ENCODE data around the gene PSMG3.
"Not testable (repeated sequence)": the region's sequence is repeated elsewhere in the genome, so short reads cannot be mapped to it uniquely, and the experiment has no call there.

Gene PSMG3

GRCh38 chr7:1597066-1597760, 27.4 kb upstream of the PSMG3 start:
- no peak for DNase-seq (ENCODE audit: low read depth in 2 of 2, low spot score in 1 of 2)

GRCh38 chr7:1596181-1597043, 26.6 kb upstream of the PSMG3 start:
- DNase-seq (ENCODE audit: low read depth in 2 of 2, low spot score in 1 of 2): no peak

GRCh38 chr7:1595636-1596035, 25.8 kb upstream of the PSMG3 start:
- DNase-seq (ENCODE audit: low read depth in 2 of 2, low spot score in 1 of 2): no peak

DNA sequence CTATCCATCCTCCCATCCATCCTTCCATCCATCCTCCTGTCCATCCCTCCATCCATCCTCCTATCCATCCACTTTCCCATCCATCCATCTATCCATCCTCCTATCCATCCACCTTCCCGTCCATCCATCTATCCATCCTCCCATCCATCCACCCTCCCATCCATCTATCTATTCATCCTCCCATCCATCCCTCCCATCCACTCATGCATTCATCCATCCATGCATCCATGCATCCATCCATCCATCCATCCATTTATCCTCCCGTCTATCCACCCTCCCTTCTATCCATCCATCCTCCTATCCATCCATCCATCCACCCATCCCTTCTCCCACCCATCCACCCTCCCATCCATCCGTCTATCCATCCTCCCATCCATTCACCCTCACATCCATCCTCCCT, 25.2 kb upstream of the PSMG3 start:
- no peak for DNase-seq (ENCODE audit: low read depth in 2 of 2, low spot score in 1 of 2)

DNA sequence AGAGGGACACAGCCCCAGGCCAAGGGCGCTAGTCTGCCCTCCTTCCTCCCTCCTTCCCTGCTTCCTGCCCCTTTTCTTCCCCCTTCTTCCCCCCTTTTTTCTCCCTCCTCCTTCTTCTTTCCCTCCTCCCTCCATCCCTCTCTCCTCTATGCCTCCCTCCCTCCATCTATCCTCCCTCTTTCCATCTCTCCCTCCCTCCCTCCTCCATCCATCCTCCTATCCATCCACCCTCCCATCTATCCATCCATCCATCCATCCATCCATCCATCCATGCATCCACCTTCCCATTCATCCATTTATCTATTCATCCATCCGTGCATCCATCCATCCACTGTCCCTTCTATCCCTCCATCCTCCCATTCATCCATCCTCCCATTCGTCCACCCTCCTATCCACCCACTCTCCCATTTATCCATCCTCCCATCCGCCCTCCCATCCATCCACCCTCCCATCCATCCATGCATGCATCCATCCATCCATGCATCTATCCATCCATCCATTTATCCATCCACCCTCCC, 24.1 kb upstream of the PSMG3 start:
- DNase-seq (ENCODE audit: low read depth in 2 of 2, low spot score in 1 of 2): no peak

DNA sequence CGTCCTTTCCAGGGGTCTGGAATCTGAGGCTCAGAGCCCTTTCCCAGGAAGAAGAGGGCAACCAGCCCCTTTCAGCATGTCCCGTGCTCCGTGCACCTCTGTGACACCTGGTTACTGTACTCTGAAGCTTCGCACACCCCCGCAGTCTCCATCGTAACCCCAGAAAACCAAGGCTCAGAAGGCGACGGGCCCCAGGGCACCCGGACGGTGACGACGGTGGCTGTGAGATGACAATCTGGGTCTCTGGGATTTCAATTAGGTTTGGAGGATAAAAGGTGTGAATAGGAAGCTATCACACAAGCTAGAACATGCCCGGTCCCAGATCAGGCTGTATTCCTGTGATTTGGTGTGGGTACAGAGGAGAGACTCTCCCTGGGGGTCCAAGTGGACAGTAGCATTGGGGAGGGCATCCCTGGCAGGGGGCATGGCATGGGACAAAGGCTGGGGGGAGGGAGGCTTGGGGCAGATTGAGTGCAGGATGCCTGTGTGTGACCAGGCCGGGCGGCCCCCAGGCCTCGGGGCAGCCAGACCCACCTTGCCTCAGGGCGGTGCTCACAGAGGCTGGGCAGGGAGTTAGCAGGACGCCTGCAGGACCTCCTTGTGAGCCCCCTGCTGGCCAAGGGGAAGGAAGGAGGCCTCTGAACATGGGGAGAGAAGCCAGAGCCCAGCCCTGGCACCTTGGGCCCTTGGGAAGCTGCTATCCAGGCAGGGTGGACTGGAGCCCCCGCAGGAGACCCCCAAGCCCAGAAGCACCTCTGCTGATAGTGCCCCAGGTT, 23.4 kb upstream of the PSMG3 start:
- no peak for DNase-seq (ENCODE audit: low read depth in 2 of 2, low spot score in 1 of 2)

- no peak for DNase-seq (ENCODE audit: low read depth in 2 of 2, low spot score in 1 of 2)
These were observed 22.6 kb upstream of the PSMG3 start for GRCh38 chr7:1592299-1592871.

DNA sequence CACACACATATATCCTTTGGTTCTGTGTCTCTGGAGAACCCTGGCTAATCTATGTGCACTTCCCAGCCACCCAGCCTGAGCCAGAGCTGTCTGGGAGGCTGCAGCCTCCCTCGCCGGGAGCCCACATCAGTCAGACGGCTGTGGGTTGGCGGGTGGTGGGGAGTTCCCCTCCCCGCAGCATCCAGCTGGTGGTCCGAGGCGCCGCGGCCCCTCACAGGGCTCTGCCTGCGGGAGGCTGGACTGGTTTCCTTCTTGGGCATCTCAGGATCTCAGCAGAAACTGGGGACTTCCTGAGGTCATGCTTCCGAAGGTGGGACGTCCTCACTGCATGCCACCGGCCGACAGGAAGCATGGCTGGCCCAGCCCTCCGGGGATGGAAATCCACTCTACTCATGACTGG, 22.0 kb upstream of the PSMG3 start:
- no peak for DNase-seq (ENCODE audit: low read depth in 2 of 2, low spot score in 1 of 2)

- DNase-seq (ENCODE audit: low read depth in 2 of 2, low spot score in 1 of 2): no peak
These were observed 21.6 kb upstream of the PSMG3 start for GRCh38 chr7:1591396-1591795.

DNA sequence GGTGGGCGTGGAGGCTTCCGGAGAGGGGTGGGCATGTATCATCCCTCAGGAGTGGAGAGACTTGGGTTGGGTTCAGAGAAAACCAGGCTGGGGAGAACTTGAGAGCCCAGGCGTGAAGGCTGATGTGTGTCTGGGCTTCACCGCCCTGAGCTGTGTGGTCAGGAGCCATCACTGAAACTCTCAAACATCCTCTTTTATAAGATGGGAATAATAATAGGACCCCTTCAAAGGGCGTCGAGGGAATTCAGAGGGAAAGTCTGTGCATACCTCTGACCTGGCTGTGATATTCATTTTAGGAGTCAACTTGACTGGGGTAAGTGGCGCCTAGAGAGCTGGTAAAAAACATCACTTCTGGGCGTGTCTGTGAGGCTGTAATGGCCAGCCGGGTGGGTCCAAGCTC, 21.1 kb upstream of the PSMG3 start:
- no peak for DNase-seq (ENCODE audit: low read depth in 2 of 2, low spot score in 1 of 2)

DNA sequence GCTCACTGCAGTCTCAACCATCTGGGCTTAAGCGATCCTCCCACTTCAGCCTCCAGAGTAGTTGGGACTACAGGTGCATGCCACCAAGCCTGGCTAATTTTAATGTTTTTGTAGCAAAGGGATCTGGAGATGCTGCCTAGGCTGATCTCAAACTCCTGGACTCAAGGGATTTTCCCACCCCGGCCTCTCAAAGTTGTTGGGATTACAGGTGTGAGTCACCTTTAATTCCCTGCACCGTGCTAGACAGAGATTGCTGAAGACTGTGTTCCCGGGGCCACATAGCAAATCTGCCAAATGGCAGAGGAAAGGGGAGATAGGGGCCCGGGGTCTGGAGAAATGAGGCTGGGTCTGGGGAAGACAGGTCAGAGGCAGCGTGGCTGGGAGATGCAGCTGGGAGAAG, 20.6 kb upstream of the PSMG3 start:
- DNase-seq (ENCODE audit: low read depth in 2 of 2, low spot score in 1 of 2): no peak

- DNase-seq (ENCODE audit: low read depth in 2 of 2, low spot score in 1 of 2): no peak
These were observed 19.1 kb upstream of the PSMG3 start for GRCh38 chr7:1588978-1589377.

DNA sequence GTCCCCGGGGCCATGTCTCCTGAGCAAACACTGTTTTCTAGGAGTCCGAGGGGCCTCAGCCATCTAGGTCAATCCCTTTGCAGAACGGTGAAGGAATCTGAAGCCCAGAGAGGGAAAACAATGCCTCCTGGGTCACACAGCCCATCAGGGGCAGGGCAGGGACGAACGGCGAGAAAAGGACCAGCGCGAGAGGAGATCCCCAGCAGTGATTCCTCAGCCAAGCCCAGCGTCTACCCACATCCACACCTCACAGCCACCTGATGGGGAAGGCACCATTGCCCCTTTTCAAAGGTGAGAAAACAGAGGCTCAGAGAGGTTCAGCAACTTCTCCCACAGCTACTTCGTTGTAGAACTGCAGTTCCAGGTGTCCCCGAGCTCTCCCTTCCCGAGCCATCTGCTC, 17.9 kb upstream of the PSMG3 start:
- no peak for DNase-seq (ENCODE audit: low read depth in 2 of 2, low spot score in 1 of 2)

DNA sequence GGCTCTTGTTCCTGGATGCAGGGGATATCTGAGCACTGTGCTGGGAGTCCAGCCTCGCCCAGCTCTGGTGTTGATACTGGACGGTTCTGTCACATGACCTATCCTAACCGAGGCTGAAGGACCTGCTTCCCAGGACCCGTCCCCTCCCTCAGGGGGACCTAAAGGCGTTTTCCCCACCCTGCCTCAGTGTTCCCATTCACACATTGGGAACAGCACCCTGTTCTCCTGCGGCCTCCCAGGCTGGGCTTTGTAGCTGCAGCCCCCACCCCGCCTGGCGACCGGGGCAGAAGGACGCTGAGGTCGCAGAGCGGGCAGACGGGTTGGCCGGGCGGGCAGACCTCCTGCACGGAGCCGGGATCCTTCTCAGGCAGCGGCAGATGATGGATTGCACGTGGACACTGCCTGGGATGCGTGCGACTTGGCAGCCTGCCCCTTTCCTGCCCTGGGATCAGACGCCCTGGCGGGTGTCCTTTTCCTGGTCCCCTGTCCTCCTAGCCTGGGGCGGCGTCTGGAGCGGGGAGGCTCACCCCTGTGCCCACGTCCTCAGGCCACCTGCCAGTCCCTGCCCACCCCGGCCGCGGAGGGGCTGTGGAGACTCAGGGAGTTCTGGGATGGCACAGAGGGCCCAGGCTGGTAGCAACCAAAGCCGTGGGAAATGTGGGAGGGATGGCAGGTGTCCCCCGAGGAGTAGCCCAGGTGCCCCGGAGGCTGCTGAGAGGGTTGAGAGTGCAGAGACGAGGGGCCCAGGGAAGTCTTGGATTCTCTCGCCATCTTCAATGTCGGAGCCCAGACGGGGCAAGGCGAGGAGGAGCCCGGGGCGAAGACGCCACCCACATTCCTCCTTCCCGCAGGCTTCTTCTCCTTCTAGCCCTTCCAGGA, 17.2 kb upstream of the PSMG3 start:
- no peak for DNase-seq (ENCODE audit: low read depth in 2 of 2, low spot score in 1 of 2)

GRCh38 chr7:1586126-1586826, 16.4 kb upstream of the PSMG3 start:
- no peak for DNase-seq (ENCODE audit: low read depth in 2 of 2, low spot score in 1 of 2)

GRCh38 chr7:1585142-1585981, 15.5 kb upstream of the PSMG3 start:
- DNase-seq (ENCODE audit: low read depth in 2 of 2, low spot score in 1 of 2): no peak

DNA sequence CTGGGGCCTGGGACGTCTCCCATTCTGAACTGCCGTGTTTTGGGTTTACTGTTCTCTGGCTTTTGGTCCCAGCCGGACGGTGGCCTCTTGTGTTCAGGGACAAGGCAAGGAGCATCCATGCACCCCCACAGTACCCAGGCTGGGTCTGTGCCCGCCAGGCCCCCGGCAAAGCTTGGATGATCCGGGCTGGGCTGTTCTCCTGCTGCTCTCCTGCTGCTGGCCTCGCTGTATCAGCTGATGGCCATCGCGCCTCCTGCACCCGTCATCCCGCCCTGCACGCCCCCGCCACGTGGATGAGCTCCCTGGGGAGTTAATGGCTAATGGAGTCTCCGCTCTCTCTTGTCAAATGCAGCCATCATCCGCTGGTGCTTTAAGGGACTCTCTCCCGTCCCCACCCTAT, 14.9 kb upstream of the PSMG3 start:
- DNase-seq (ENCODE audit: low read depth in 2 of 2, low spot score in 1 of 2): no peak

DNA sequence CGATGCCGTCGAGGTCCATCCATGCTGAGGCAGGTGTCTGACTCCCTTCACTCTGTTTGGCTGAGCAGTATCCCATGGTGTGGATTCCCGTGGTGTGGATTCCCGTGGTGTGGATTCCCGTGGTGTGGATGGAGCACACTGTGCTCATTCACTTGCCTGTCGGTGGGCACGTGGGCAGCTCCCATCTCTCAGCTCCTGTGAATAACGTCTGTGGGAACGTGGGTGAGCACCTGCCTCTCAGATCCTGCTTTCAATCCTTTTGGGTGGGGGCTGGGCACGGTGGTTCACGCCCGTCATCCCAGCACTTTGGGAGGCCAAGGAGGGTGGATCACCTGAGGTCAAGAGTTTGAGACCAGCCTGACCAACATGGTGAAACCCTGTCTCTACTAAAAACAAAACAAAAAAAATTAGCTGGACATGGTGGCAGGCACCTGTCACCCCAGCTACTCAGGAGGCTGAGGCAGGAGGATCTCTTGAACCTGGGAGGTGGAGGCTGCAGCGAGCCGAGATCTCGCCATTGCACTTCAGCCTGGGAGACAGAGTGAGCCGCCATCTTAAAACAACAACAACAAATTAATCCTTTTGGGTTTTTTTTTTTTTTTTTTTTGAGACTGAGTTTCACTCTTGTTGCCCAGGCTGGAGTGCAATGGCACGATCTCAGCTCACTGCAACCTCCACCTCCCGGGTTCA, 13.6 kb upstream of the PSMG3 start:
- DNase-seq (ENCODE audit: low read depth in 2 of 2, low spot score in 1 of 2): not testable (repeated sequence)

Data from stimulated activated CD8-positive, alpha-beta memory T cell treated with anti-CD3 and anti-CD28 coated beads, Interleukin-4, amount 100 ng/mL, for 1 hour (primary cell).